HG03135 (cell line): ENCODE measurements around the gene LSS.

Source experiments
- ATAC-seq: cut with Tn5 transposase; IDR thresholded peaks from one replicate; pipeline ENCODE4 v1.9.1; 2021; ENCODE audit warnings: mild to moderate bottlenecking, moderate library complexity; ENCODE audit not compliant: unreplicated experiment

The LSS gene

GRCh38 chr21:46228345-46229051, at the start of gene LSS:
TSS of gene LSS (minus strand) at chr21:46228774. CDS start at chr21:46228745, 29 bp downstream.
- ATAC-seq = peak; percentile 86

GRCh38 chr21:46274797-46275390, 46.3 kb upstream of the LSS start:
- no peak for ATAC-seq

- no peak for ATAC-seq
Observed at GRCh38 chr21:46273341-46273740, 44.8 kb upstream of the LSS start.

- no peak for ATAC-seq
Observed at GRCh38 chr21:46269466-46269865, 40.9 kb upstream of the LSS start.

- no peak for ATAC-seq
Observed at GRCh38 chr21:46268371-46268770, 39.8 kb upstream of the LSS start.

DNA sequence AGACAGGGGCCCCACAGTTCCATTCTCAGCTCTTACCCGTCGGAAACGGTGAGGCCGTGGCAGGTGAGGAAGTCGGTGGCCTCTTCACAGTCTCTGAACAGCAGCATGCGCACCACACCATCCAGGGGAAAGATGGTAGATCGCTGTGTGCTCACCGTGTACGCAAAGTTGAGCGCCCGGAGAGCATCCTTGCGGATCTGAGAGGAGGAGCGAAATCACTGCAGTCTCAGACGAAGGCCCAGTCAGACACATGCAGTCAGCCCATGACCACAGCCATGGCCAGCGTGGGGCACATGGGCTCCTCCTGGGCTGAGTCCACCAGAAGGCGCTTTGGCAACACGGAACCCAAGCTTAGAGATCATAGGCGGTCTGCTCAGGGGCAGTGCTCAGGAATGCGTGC, 38.4 kb upstream of the LSS start:
- no peak for ATAC-seq

DNA sequence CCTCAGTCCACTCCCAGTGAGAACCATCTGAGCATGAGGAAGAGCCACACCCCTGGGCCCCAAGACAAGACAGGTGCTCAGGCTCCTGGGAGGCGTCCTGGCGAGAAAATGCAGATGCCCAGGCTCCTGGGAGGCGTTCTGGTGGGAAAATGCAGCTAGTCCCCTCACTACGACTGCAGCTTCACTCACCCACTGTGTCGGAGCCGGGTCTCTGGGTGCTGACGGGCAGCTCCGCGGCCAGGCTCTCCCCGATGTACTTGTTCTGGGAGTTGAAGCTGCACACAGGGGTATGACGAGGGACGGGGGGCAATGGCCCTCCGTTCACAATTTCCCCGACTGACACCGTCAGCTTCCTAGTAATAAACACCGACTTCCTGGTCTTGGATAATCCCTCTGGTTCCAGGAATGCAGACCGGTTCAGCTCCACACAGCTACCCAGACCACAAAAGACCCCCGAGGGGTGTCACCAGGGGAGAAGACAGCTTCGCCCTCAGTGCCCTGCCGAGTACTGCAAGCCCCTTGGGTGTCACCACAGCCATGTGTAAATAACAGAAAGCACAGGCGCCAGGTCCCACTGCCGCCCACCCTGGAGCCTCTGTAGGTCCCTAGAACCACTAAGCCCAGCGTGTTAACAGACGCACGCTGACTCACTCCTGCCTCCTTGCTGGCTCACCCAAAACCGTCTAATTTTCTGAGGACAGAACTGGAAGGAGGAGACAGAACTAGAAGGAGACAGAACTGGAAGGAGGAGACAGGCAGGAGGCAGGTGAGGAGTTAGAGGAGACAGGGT, 37.4 kb upstream of the LSS start:
- ATAC-seq = no peak

DNA sequence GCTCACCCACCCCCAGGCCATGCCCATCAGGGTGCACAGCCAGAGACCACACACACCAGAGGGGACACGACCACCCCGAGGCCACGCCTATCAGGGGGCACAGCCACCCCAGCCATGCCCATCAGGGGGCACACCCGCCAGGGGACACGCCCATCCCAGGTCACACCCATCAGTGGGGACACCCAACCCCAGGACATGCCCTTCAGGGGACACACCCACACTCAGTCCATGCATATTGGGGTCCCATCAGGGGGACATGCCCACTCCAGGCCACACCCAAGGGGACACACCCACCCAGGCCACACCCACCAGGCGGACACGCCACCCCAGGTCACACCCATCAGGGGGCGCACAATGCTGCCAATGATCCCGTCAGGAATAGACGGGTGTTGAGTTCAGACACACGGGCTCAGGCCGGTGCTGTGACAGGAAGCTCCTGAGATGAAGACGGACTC, 36.1 kb upstream of the LSS start:
- no peak for ATAC-seq

- ATAC-seq = no peak
Observed at GRCh38 chr21:46264046-46264689, 35.6 kb upstream of the LSS start.

DNA sequence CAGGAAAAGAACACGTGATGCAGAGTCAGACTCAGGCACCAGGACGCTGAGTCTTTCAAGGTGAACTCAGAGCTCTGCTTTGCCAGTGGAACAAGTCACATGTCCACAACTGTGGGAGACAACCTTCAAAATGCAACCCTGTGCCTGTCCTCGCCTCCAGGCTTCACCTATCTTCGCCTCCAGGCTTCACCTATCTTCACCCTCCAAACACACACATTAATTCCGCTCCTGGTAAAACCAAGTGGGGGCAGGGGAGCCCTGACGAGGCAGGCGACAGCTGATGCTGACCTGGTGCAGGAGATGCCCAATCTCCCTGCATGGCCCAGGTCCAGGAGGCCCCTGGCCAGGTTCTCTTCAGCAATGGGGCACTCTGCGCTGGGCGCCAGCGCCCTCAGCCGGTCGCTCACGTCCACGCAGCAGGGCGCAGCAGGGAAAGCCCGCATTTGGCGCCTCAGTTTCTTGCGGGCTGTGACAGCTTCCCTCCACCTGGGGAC, 28.0 kb upstream of the LSS start:
- ATAC-seq = no peak

DNA sequence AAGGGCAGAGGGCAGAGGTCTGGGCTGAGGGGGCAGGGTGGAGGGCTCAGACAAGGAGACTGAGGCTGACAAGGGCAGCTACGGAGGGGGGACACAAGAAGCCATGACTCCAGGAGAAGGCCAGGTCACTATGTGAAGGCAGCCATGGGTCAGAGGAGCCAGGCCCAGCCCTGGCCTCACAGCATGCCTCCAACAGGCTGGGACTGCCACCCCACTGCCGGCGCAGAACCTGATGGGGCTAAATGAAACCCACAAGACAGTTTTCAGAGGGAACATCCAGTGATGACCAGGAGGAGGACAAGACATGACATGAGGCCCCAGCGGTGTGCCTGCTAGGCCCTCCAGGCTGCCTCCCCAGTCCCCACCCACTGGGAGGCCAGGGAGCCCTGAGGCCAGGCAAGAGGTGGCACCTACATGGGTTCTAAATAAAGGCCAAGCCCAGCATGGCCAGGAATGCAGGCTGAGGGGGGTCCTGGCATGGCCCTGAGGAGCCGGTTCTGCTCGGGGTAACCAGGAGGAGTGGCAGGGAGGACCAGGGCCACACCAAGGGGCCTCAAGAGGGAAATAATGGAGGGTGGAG, 27.3 kb upstream of the LSS start:
- no peak for ATAC-seq

DNA sequence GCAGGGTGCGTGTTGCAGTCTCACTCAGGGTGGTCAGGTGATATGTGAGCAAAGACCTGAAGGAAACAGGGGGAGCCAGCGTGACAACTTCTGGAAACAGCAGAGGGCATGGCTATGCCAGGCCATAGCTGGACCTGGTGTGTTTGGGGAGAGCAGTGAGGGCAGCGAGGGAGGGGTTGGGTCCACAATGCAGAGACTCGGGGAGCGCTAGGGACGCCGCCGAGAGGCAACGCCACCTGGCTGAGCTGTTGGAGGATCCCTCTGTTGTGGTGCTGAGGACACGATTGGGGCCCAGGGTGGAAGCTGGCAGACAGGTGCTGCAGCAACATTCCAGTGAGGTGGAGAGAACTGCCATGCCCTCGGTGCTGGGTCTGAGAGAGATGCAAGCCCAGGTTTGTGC, 26.6 kb upstream of the LSS start:
- no peak for ATAC-seq

DNA sequence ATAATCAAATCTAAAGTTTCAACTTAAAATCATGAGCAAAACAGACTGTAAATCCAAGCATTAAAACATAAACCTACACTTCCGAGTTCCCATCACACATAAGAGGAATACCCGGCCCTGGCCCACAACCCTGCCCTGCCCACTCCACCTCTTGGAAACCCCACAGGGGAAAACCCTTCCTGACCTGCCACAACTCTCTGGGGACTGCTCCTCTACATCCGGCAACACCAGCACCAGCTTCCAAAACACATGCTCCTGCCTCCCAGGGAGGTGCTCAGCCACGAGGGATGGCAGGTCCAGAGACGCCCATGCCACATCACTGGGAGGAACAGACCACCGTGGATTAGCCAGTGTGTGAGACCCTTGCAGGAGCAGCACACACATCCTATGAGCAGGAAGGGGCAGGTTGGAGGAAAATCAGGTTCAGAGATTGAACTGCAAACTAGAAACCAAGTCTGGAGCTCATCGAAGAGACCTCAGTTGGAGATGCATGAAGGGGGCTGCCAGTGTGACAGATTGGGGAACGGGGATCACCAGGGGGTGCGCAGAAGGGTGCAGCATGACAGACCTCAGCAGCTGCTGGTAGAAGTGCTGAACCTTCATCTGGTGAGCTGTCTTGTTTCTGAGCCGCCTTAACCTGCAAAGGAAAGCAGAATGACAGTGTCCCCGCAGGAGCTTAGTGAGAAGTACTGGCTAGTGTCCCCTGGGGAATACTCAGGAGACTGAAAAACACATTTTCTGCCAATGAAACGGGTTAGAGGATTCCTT, 25.8 kb upstream of the LSS start:
- peak; percentile 49 for ATAC-seq

GRCh38 chr21:46253610-46254124, 25.1 kb upstream of the LSS start:
- ATAC-seq = peak; percentile 50

GRCh38 chr21:46252840-46253239, 24.3 kb upstream of the LSS start:
- ATAC-seq = no peak

- no peak for ATAC-seq
Observed at GRCh38 chr21:46250146-46250725, 21.7 kb upstream of the LSS start.

- ATAC-seq = no peak
Observed at GRCh38 chr21:46248827-46249226, 20.3 kb upstream of the LSS start.

DNA sequence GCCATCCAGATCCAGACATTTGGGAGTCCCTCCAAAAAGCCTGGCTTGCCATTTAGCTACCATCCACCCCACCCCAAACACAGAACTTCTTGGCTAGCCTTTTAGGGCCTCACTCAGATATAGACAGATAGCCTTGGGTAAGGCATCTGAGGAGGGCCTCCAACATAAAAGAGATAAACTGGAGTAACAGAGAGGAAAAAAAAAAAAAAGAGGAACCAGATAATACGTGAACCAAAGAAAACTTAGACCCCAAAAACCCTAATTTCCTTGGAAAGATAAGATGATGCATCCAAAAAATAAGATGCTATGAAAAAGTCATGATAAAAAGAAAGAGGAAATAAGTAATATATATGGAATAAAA, 19.8 kb upstream of the LSS start:
- no peak for ATAC-seq

GRCh38 chr21:46247699-46248421, 19.3 kb upstream of the LSS start:
- no peak for ATAC-seq
